Mesodermal cell (in vitro differentiated cells): ENCODE measurements around the gene LTBP2.

Experiments used
- H3K27ac ChIP-seq: 2 replicates; pipeline ENCODE4 v1.7.0; 2013; ENCODE audit warnings: mild to moderate bottlenecking, low read depth, low read length, moderate library complexity; ENCODE audit not compliant: severe bottlenecking
- H3K36me3 ChIP-seq: 2 replicates; pipeline ENCODE4 v1.7.1; 2013; ENCODE audit warnings: mild to moderate bottlenecking, low read length, moderate library complexity; ENCODE audit not compliant: control insufficient read depth, insufficient read depth
- H3K4me1 ChIP-seq: one replicate; pipeline ENCODE4 v1.7.1; 2013; ENCODE audit warnings: mild to moderate bottlenecking, low read length; ENCODE audit not compliant: insufficient read depth, control insufficient read depth, poor library complexity, severe bottlenecking
- H3K4me3 ChIP-seq: 2 replicates; pipeline ENCODE4 v1.7.0; 2013; ENCODE audit warnings: low read length, control low read depth, mild to moderate bottlenecking; ENCODE audit not compliant: insufficient read depth, poor library complexity, severe bottlenecking; ENCODE audit errors: extremely low read depth
- H3K9me3 ChIP-seq: 2 replicates; pipeline ENCODE4 v1.7.1; 2013; ENCODE audit warnings: mild to moderate bottlenecking, low read length, moderate library complexity; ENCODE audit not compliant: control insufficient read depth
- WGBS, 2 experiments: methylation state at CpG; one replicate each; pipeline ENCODE4 v1.1.5; 2013; ENCODE audit warnings: missing lambda C conversion rate in 2 of 2; ENCODE audit not compliant: insufficient coverage in 2 of 2; 5-methylcytosine and 5-hydroxymethylcytosine counted together

LTBP2 gene

GRCh38 chr14:74587363-74587707, 24.7 kb downstream of the LTBP2 start:
- Histone ChIP-seq H3K9me3 (peaks cover 3% of the 10 kb centered on the region), H3K27ac (no peak overlapping the region), H3K4me1 (peaks cover 17% of the 10 kb centered on the region), H3K4me3 (no peak overlapping the region), H3K36me3 (peaks cover 33% of the 10 kb centered on the region)
- 97 to 98% methylated on average over 9 to 10 of the region's 10 CpGs for WGBS, 2 experiments

GRCh38 chr14:74586681-74587362, 25.2 kb downstream of the LTBP2 start:
- 94% methylated on average over 17 to 18 of the region's 18 CpGs for WGBS, 2 experiments
- no peak overlapping the region for H3K4me3 ChIP-seq

GRCh38 chr14:74585406-74586335, 26.4 kb downstream of the LTBP2 start:
- no peak overlapping the region for H3K27ac ChIP-seq
- 94 to 95% methylated on average over 25 to 28 of the region's 33 CpGs for WGBS, 2 experiments
- H3K9me3 ChIP-seq = peaks cover 3% of the 10 kb centered on the region
- peaks cover 41% of the 10 kb centered on the region for H3K36me3 ChIP-seq
- H3K4me3 ChIP-seq = no peak overlapping the region
- peaks cover 11% of the 10 kb centered on the region for H3K4me1 ChIP-seq

More at GRCh38 chr14:74586681-74587362, 25.2 kb downstream of the LTBP2 start:
- peaks cover 17% of the 10 kb centered on the region for H3K4me1 ChIP-seq
- peaks cover 3% of the 10 kb centered on the region for H3K9me3 ChIP-seq
- no peak overlapping the region for H3K27ac ChIP-seq
- H3K36me3 ChIP-seq = peaks cover 34% of the 10 kb centered on the region

- peaks cover 3% of the 10 kb centered on the region for H3K9me3 ChIP-seq
- 82 to 100% methylated on average over 3 of the region's 5 CpGs for WGBS, 2 experiments
- H3K36me3 ChIP-seq = peaks cover 41% of the 10 kb centered on the region
- H3K4me1 ChIP-seq = peaks cover 15% of the 10 kb centered on the region
- no peak overlapping the region for H3K27ac ChIP-seq
- H3K4me3 ChIP-seq = no peak overlapping the region
Measured at GRCh38 chr14:74584951-74585350, 27.1 kb downstream of the LTBP2 start.

- WGBS, 2 experiments = 81 to 90% methylated on average over 5 to 6 of the region's 6 CpGs
- no peak overlapping the region for H3K4me3 ChIP-seq
- H3K9me3 ChIP-seq = peaks cover 3% of the 10 kb centered on the region
- no peak overlapping the region for H3K27ac ChIP-seq
- peaks cover 18% of the 10 kb centered on the region for H3K4me1 ChIP-seq
- H3K36me3 ChIP-seq = peaks cover 38% of the 10 kb centered on the region
Measured at GRCh38 chr14:74583689-74584434, 28.2 kb downstream of the LTBP2 start.

GRCh38 chr14:74582910-74583581, 29.0 kb downstream of the LTBP2 start:
- 88 to 100% methylated on average over 1 of the region's 1 CpG for WGBS, 2 experiments
- Histone ChIP-seq H3K4me3 (no peak overlapping the region), H3K27ac (no peak overlapping the region), H3K36me3 (peaks cover 34% of the 10 kb centered on the region), H3K4me1 (peaks cover 18% of the 10 kb centered on the region), H3K9me3 (peaks cover 3% of the 10 kb centered on the region)

- Histone ChIP-seq H3K4me1 (peaks cover 22% of the 10 kb centered on the region), H3K36me3 (peaks cover 40% of the 10 kb centered on the region), H3K27ac (no peak overlapping the region), H3K4me3 (no peak overlapping the region), H3K9me3 (no peaks in the 10 kb centered on the region)
- 93 to 94% methylated on average over 3 of the region's 4 CpGs for WGBS, 2 experiments
Measured at GRCh38 chr14:74580275-74580672, 31.8 kb downstream of the LTBP2 start.

GRCh38 chr14:74579447-74580274, 32.4 kb downstream of the LTBP2 start:
- no peak overlapping the region for H3K4me3 ChIP-seq
- no peak overlapping the region for H3K27ac ChIP-seq
- peaks cover 25% of the 10 kb centered on the region for H3K4me1 ChIP-seq
- WGBS, 2 experiments = 89 to 90% methylated on average over 6 to 9 of the region's 12 CpGs
- H3K9me3 ChIP-seq = no peaks in the 10 kb centered on the region
- H3K36me3 ChIP-seq = peaks cover 34% of the 10 kb centered on the region

- H3K4me3 ChIP-seq = no peak overlapping the region
- peaks cover 32% of the 10 kb centered on the region for H3K4me1 ChIP-seq
- H3K36me3 ChIP-seq = peaks cover 31% of the 10 kb centered on the region
- H3K27ac ChIP-seq = no peak overlapping the region
- WGBS, 2 experiments = 53 to 77% methylated on average over 2 to 5 of the region's 5 CpGs
- H3K9me3 ChIP-seq = no peaks in the 10 kb centered on the region
Measured at GRCh38 chr14:74578479-74578878, 33.6 kb downstream of the LTBP2 start.
